K562 treated with DMSO at 1 percent for 12 hours (cell line): ENCODE results near the gene ATAD3B. TPM values are rescaled to one million over a fixed set of nuclear protein-coding genes. Genes with fewer than 3 reads are reported as not detected.

Source experiments
- total RNA-seq: library from RNA; unstranded; fragments of 300-600 nt; gene quantifications from 2 replicates; pipeline ENCODE4 v1.2.3, GENCODE V29; 2022; ENCODE audit not compliant: insufficient read depth

ATAD3B gene, protein sequence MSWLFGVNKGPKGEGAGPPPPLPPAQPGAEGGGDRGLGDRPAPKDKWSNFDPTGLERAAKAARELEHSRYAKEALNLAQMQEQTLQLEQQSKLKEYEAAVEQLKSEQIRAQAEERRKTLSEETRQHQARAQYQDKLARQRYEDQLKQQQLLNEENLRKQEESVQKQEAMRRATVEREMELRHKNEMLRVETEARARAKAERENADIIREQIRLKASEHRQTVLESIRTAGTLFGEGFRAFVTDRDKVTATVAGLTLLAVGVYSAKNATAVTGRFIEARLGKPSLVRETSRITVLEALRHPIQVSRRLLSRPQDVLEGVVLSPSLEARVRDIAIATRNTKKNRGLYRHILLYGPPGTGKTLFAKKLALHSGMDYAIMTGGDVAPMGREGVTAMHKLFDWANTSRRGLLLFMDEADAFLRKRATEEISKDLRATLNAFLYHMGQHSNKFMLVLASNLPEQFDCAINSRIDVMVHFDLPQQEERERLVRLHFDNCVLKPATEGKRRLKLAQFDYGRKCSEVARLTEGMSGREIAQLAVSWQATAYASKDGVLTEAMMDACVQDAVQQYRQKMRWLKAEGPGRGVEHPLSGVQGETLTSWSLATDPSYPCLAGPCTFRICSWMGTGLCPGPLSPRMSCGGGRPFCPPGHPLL
- 19.0 and 23.1 TPM in 2 replicates for total RNA-seq

DNA sequence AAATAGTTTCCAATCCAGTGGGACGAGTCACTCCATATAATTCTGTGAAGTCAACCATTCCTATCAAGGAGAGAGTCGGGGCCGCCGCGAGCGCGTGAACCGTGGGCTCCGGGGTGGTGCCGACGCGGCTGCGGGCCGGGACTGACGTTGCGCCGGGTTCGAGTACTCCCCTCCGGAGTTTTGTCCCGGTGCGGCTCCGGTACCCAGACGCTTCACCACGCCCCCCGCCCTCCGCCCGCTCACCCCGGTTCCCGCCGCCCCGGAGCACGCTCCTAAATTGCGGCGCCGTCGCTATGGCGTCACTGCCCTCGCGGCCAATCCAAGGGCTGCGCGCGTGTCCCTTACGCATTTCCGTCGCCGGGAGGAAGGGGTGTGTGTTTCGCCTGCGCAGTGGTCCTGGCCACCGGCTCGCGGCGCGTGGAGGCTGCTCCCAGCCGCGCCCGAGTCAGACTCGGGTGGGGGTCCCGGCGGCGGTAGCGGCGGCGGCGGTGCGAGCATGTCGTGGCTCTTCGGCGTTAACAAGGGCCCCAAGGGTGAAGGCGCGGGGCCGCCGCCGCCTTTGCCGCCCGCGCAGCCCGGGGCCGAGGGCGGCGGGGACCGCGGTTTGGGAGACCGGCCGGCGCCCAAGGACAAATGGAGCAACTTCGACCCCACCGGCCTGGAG lies at the start of gene ATAD3B:
ATAD3B (plus strand) TSS at position 377 of the 664 bp plus-strand sequence; CDS start at position 497, 120 bp downstream.

DNA sequence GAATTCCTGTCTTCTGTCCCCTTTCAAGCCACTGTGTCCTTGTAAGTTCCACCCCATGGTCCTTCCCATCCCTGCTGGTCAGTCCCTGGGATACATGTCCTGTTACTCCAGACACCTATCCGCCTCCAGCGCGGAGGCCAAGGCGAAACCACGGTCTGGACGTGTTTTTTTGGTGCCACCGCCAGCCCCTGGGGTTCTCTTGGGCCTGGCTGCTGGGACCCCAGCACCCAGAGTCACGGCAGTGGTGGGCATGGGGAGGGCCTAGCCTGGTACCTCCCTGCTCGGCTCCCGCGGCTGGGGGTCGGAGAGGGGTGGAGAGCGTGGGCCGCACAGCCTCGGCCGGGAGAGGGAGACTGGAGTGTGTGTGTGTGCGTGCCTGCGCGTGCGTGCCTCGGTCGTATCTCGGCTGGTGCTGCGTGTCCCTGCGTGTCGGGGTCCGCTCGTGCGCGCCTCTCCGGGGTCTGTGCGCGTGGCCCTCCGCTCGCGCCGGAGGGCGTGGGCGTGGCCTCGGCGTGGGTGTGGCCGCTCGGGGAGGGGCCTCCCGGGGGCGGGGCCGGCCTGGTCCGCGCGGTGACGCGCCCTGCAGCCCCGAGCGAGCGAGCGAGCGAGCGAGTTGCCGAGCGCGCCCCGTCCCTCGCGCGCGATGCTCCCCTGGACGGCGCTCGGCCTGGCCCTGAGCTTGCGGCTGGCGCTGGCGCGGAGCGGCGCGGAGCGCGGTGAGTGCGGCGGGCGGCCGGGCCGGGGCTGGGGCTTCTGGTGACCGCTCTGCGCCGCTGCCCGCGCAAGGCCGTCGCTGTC lies 36.3 kb upstream of the ATAD3B start, which contains the start of gene VWA1:
VWA1 (plus strand) TSS at position 585 of the 798 bp plus-strand sequence; CDS start at position 644, 59 bp downstream.

DNA sequence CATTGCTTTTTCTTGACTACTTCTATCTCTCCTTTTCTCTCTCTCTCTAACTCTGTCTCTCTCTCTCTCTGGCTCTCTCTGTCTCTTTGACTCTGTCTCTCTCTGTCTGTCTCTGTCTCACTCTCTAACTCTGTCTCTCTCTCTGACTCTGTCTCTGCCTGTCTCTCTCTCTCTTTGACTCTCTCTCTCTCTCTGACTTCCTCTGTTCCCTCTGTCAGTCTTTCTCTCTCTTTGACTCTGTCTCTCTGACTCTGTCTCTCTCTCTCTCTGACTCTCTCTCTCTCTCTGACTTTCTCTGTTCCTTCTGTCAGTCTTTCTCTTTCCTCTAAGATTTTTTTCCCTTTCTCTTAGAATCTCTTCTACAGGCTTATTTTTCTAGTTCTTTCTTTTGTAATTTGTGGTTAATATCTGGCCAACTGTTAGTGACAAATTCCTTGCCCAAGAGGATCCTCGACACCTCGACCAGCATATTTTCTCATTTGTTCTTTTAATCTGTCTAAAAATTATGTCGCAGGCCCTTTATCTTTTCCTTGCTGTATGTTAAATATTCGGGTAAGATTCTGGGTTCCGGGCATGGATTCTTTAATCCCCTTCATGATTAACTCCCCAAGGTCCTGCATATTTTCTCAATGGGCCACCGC lies 22.3 kb upstream of the ATAD3B start, which contains the start of gene ATAD3C:
ATAD3C (plus strand) TSS at position 591 of the 641 bp plus-strand sequence. CDS start 995 bp downstream, outside the sequence.

DNA sequence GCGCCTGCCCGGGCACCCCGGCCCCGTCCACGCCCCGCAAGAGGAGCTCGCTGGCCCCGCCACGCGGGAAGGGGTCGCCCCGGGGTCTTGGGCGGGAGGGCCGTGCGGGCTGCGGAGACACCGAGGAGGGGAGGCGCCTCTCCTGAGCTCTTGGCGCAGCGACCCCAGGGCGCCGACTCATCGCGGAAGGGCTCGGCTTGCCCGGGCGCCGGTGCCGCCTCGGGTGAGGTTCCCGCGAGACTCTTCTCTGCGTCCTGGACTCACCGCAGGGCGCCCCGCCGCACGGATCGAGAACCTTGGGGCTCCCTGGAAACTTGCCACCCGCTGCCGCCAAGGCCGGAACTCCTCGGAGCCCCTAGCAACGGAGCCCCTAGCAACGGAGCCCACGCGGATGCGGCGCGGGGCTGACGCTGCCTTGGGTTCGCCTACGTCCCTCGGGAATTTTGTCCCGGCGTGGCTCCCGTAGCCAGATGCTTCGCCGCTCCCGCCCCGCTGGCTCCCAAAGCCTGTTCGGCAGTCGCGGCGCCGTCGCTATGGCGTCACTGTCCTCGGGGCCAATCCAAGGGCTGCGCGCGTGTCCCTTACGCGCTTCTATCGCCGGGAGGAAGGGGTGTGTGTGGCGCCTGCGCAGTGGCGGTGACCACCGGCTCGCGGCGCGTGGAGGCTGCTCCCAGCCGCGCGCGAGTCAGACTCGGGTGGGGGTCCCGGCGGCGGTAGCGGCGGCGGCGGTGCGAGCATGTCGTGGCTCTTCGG lies 40.1 kb downstream of the ATAD3B start, which contains the start of gene ATAD3A:
ATAD3A (plus strand) TSS at position 630 of the 753 bp plus-strand sequence; CDS start at position 737, 107 bp downstream.

DNA sequence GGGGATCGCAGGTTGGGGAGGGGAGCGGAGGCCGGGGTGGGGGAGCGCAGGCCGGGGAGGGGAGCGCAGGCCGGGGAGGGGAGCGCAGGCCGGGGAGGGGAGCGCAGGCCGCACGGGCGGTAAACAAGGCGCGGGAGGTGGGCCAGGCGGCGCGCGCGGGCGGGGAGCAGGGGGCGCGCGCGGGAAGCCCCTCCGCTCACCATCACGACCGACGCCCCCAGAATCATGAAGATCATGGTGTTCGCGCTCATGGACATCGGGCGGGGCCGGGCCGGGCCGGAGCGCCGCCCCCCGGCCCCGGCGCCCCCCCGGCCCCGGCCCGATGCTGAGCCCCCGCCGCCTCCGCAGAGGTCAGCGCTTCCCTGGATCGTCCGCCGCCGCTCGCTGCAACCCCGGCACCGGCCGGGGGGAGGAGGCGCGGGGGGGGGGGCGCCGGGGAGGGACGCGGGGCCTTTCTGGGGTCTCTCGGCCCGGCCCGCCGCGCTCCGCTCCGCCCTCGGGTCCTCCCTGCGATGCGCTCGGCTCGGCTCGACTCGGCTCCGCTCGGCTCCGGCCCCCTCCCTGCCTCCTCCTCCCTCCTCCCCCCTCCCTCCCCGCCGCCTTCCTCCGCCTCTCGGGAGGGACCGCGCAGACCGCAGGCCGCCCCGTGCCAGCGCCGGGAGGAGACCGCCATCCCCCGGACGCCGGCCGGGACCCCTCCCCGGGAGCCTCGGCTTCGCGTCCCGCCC lies 68.7 kb downstream of the ATAD3B start, which contains the start of gene TMEM240:
TMEM240 (minus strand) TSS at position 535 of the 728 bp plus-strand sequence; CDS start at position 257, 278 bp downstream.

Other genes with a start within 250 kb of the ATAD3B start
- 225 and 241 TPM in 2 replicates for gene SDF4, start 239.8 kb upstream of the ATAD3B start, total RNA-seq
- 10.9 and 12.4 TPM in 2 replicates for gene B3GALT6, start 239.5 kb upstream of the ATAD3B start, total RNA-seq
- gene C1QTNF12, start 225.0 kb upstream of the ATAD3B start, total RNA-seq, result 1.5 TPM in 1 of 2 replicates, not detected in the other
- gene UBE2J2, start 197.9 kb upstream of the ATAD3B start, total RNA-seq, result 113 and 137 TPM in 2 replicates
- 1.6 and 1.8 TPM in 2 replicates for gene SCNN1D, start 191.3 kb upstream of the ATAD3B start, total RNA-seq
- gene ACAP3, start 163.8 kb upstream of the ATAD3B start, total RNA-seq, result 32.4 and 42.0 TPM in 2 replicates
- 55.4 and 63.1 TPM in 2 replicates for gene PUSL1, start 163.2 kb upstream of the ATAD3B start, total RNA-seq
- gene INTS11, start 147.1 kb upstream of the ATAD3B start, total RNA-seq, result 176 and 179 TPM in 2 replicates
- gene CPTP, start 147.0 kb upstream of the ATAD3B start, total RNA-seq, result 25.3 and 37.2 TPM in 2 replicates
- 0.51 and 0.98 TPM in 2 replicates for gene TAS1R3, start 140.5 kb upstream of the ATAD3B start, total RNA-seq
- gene DVL1, start 122.3 kb upstream of the ATAD3B start, total RNA-seq, result 71.5 and 80.2 TPM in 2 replicates
- gene MXRA8, start 113.2 kb upstream of the ATAD3B start, total RNA-seq, result 9.5 and 9.6 TPM in 2 replicates
- 226 and 364 TPM in 2 replicates for gene AURKAIP1, start 96.6 kb upstream of the ATAD3B start, total RNA-seq
- gene CCNL2, start 72.4 kb upstream of the ATAD3B start, total RNA-seq, result 73.7 and 213 TPM in 2 replicates
- gene MRPL20, start 64.5 kb upstream of the ATAD3B start, total RNA-seq, result 103 and 150 TPM in 2 replicates
- not detected in 2 replicates for gene ANKRD65, start 50.5 kb upstream of the ATAD3B start, total RNA-seq
- 12.1 and 22.7 TPM in 2 replicates for gene VWA1, start 36.1 kb upstream of the ATAD3B start, total RNA-seq
- not detected in 2 replicates for gene ATAD3C, start 22.1 kb upstream of the ATAD3B start, total RNA-seq
- gene ATAD3A, start 40.4 kb downstream of the ATAD3B start, total RNA-seq, result 71.8 and 72.2 TPM in 2 replicates
- gene TMEM240, start 68.9 kb downstream of the ATAD3B start, total RNA-seq, result 1.6 and 1.7 TPM in 2 replicates
- gene SSU72, start 103.1 kb downstream of the ATAD3B start, total RNA-seq, result 203 and 237 TPM in 2 replicates
- gene FNDC10, start 128.4 kb downstream of the ATAD3B start, total RNA-seq, result 3.6 and 3.9 TPM in 2 replicates
- gene MIB2, start 143.7 kb downstream of the ATAD3B start, total RNA-seq, result 72.4 and 77.8 TPM in 2 replicates
- gene MMP23B, start 160.4 kb downstream of the ATAD3B start, total RNA-seq, result 1.3 and 3.8 TPM in 2 replicates
- 38.3 and 43.9 TPM in 2 replicates for gene CDK11B, start 187.2 kb downstream of the ATAD3B start, total RNA-seq
- 27.4 and 89.1 TPM in 2 replicates for gene SLC35E2B, start 221.0 kb downstream of the ATAD3B start, total RNA-seq